Muscle of leg (tissue), 16 donors: ENCODE results near the gene PCDHB6. TPM values are rescaled to one million over a fixed set of nuclear protein-coding genes. Genes with fewer than 3 reads are reported as not detected.
"Not testable (repeated sequence)": the region's sequence is repeated elsewhere in the genome, so short reads cannot be mapped to it uniquely, and the experiment has no call there.

Experiments used
- DNase-seq: peaks from one replicate; pipeline ENCODE4 v3.0.0; 2013
- H3K27ac ChIP-seq: one replicate; pipeline ENCODE4 v1.5.1; 2013; ENCODE audit warnings: mild to moderate bottlenecking, low read length, control low read depth
- H3K27me3 ChIP-seq: one replicate; pipeline ENCODE4 v1.6.1; 2013; ENCODE audit warnings: low read length; ENCODE audit not compliant: control insufficient read depth, insufficient read depth
- H3K36me3 ChIP-seq: one replicate; pipeline ENCODE4 v1.6.1; 2013; ENCODE audit warnings: low read length; ENCODE audit not compliant: control insufficient read depth, insufficient read depth
- H3K4me1 ChIP-seq: one replicate; pipeline ENCODE4 v1.6.1; 2013; ENCODE audit warnings: low read length; ENCODE audit not compliant: control insufficient read depth, insufficient read depth
- H3K4me3 ChIP-seq: one replicate; pipeline ENCODE4 v1.5.1; 2013; ENCODE audit warnings: low read length, control low read depth
- H3K9me3 ChIP-seq: replicated peaks from 2 replicates; pipeline ENCODE4 v1.6.1; 2013; ENCODE audit warnings: low read depth, low read length; ENCODE audit not compliant: control insufficient read depth
- whole genome bisulfite sequencing: methylation state at CpG from one replicate; pipeline ENCODE4 v1.1.5; 2013; ENCODE audit warnings: missing lambda C conversion rate; ENCODE audit not compliant: insufficient coverage; 5-methylcytosine and 5-hydroxymethylcytosine counted together
- long read RNA-seq, 11 donors: transcript quantifications; one replicate each; lab custom pipeline, GENCODE V29; 2026
- polyA plus RNA-seq, 8 donors: library from polyadenylated mRNA; unstranded; fragments of 120-200 nt; gene quantifications; one replicate each; pipeline versions ENCODE4 v1.2.1 to v1.2.3, GENCODE V29; 2013; ENCODE audit warnings: inconsistent platforms in 1 of 8, low replicate concordance in 1 of 8; ENCODE audit not compliant: insufficient read length in 8 of 8, insufficient read depth in 1 of 8
- total RNA-seq: library from RNA; stranded (reverse); fragments of 120-200 nt; gene quantifications from one replicate; pipeline ENCODE4 v1.2.4, GENCODE V29; 2013

PCDHB6 gene
- total RNA-seq (0.80 TPM), polyA plus RNA-seq (1 to 10 TPM; 1.5 to 2.4 (median 1.9) TPM)
- long read RNA-seq, donor 1, partial matches to known transcripts = 0 of 1 reads
- long read RNA-seq, donor 1, other reads (novel, unspliced or antisense) = 0 of 1 reads
- long read RNA-seq, donor 2, partial matches to known transcripts = 0 of 1 reads
- long read RNA-seq, donor 2, other reads (novel, unspliced or antisense) = 0 of 1 reads
- long read RNA-seq, donor 3, partial matches to known transcripts = 0 of 1 reads
- long read RNA-seq, donor 3, other reads (novel, unspliced or antisense) = 0 of 1 reads
- long read RNA-seq, donor 4, partial matches to known transcripts = 0 of 2 reads
- long read RNA-seq, donor 4, other reads (novel, unspliced or antisense) = 0 of 2 reads
- long read RNA-seq, donor 5, partial matches to known transcripts = 0 of 3 reads
- long read RNA-seq, donor 5, other reads (novel, unspliced or antisense) = 0 of 3 reads
- long read RNA-seq, donor 6 = 0 reads
- long read RNA-seq, donor 7, partial matches to known transcripts = 0 of 1 reads
- long read RNA-seq, donor 7, other reads (novel, unspliced or antisense) = 0 of 1 reads
- long read RNA-seq, donor 8, partial matches to known transcripts = 0 of 1 reads
- long read RNA-seq, donor 8, other reads (novel, unspliced or antisense) = 0 of 1 reads
- long read RNA-seq, donor 9 = 0 reads
- long read RNA-seq, donor 10, partial matches to known transcripts = 0 of 1 reads
- long read RNA-seq, donor 10, other reads (novel, unspliced or antisense) = 0 of 1 reads
- long read RNA-seq, donor 11 = 0 reads

DNA sequence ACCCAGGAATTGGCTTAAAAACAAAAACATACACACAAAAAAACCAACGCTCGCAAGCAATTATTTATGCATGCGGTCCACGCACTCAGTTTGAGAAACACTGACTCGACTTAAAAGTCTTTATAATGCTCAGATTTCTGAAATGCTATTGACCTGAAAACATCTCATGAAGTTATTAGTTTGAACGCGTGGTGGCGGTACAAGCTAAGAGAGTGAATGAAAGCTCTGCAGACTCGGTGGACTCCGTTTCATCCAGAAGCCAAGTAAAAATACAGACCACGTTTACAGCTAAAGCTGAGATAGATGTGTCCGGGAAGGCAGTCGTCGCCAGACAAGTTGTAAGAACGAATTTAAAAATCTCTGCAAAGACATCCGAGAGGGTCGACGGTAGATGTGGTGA, at the start of gene PCDHB6:
PCDHB6 (plus strand) TSS at position 246 of the 400 bp plus-strand sequence. CDS start 201 bp downstream, outside the sequence.
- peak; percentile 11 for DNase-seq

DNA sequence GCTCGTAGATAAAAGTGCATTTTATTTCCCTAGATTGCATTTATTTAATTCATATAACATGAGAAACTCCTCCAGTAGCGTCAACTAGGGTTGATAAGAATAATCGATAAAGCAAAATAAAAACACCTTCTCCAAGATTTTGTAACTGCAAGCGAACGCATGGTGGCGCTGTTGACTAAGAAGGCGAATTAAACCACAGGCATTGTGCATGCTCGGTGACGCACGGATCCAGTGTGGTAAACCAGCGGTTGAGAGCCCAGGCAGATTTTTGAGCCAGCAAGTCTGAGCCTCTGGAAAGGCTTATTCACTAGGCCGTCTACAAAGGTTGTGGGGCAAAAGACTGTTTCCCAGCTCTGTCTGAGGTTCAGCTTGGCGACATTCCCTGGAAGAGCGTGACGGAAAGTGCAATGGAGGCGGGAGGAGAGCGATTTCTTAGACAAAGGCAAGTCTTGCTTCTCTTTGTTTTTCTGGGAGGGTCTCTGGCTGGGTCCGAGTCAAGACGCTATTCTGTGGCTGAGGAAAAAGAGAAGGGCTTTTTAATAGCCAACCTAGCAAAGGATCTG, 49.5 kb upstream of the PCDHB6 start, which contains the start of gene PCDHB3:
PCDHB3 (plus strand) TSS at position 231 of the 563 bp plus-strand sequence; CDS start at position 408, 177 bp downstream.
- WGBS = 6% methylated on average over 10 of the region's 19 CpGs
- peaks cover 13% of the 10 kb centered on the region for H3K9me3 ChIP-seq
- no peaks in the 10 kb centered on the region for H3K36me3 ChIP-seq
- no peaks in the 10 kb centered on the region for H3K4me1 ChIP-seq
- peak; percentile 41 for DNase-seq
- H3K27me3 ChIP-seq = peaks cover 6% of the 10 kb centered on the region
- H3K4me3 ChIP-seq = peak within 1 kb of the TSS; percentile 18
- H3K27ac ChIP-seq = no peak within 1 kb of the TSS

More for the DNA sequence above, at the start of gene PCDHB6:
- Histone ChIP-seq H3K36me3 (no peaks in the 10 kb centered on the region), H3K4me3 (no peak within 1 kb of the TSS), H3K4me1 (no peaks in the 10 kb centered on the region), H3K27ac (no peak within 1 kb of the TSS), H3K9me3 (peaks cover 23% of the 10 kb centered on the region), H3K27me3 (peaks cover 9% of the 10 kb centered on the region)
- WGBS = 10% methylated on average over 12 of the region's 18 CpGs

DNA sequence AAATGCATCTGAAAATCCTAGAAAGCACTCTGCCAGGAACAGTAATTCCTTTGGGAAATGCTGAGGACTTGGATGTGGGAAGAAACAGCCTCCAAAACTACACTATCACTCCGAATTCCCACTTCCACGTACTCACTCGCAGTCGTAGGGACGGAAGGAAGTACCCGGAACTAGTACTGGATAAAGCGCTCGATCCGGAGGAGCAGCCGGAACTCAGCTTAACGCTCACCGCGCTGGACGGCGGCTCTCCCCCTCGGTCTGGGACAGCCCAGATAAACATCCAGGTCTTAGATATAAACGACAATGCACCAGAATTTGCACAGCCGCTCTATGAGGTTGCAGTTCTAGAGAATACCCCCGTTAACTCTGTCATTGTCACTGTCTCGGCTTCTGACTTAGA, 48.8 kb upstream of the PCDHB6 start:
- H3K27ac ChIP-seq = no peak overlapping the region
- peak overlapping the region; percentile 18 for H3K4me3 ChIP-seq
- H3K27me3 ChIP-seq = peaks cover 5% of the 10 kb centered on the region
- H3K36me3 ChIP-seq = no peaks in the 10 kb centered on the region
- H3K4me1 ChIP-seq = no peaks in the 10 kb centered on the region
- peaks cover 9% of the 10 kb centered on the region for H3K9me3 ChIP-seq
- DNase-seq = peak; percentile 1
- 35% methylated on average over 20 of the region's 20 CpGs for WGBS

DNA sequence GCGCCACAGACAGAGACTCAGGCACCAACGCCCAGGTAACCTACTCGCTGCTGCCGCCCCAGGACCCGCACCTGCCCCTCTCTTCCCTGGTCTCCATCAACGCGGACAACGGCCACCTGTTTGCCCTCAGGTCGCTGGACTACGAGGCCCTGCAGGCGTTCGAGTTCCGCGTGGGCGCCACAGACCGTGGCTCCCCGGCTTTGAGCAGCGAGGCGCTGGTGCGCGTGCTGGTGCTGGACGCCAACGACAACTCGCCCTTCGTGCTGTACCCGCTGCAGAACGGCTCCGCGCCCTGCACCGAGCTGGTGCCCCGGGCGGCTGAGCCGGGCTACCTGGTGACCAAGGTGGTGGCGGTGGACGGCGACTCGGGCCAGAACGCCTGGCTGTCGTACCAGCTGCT, 47.8 kb upstream of the PCDHB6 start:
- not testable (repeated sequence) for H3K4me1 ChIP-seq, H3K27me3 ChIP-seq, H3K36me3 ChIP-seq, H3K9me3 ChIP-seq, H3K4me3 ChIP-seq, H3K27ac ChIP-seq, DNase-seq
- 35% methylated on average over 17 of the region's 39 CpGs for WGBS

DNA sequence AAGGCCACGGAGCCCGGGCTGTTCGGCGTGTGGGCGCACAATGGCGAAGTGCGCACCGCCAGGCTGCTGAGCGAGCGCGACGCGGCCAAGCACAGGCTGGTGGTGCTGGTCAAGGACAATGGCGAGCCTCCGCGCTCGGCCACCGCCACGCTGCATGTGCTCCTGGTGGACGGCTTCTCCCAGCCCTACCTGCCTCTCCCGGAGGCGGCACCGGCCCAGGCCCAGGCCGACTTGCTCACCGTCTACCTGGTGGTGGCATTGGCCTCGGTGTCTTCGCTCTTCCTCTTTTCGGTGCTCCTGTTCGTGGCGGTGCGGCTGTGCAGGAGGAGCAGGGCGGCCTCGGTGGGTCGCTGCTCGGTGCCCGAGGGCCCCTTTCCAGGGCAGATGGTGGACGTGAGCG, 47.4 kb upstream of the PCDHB6 start:
- not testable (repeated sequence) for H3K4me1 ChIP-seq, H3K36me3 ChIP-seq, H3K27ac ChIP-seq, DNase-seq, H3K9me3 ChIP-seq, H3K27me3 ChIP-seq, H3K4me3 ChIP-seq
- WGBS = 17% methylated on average over 10 of the region's 38 CpGs

DNA sequence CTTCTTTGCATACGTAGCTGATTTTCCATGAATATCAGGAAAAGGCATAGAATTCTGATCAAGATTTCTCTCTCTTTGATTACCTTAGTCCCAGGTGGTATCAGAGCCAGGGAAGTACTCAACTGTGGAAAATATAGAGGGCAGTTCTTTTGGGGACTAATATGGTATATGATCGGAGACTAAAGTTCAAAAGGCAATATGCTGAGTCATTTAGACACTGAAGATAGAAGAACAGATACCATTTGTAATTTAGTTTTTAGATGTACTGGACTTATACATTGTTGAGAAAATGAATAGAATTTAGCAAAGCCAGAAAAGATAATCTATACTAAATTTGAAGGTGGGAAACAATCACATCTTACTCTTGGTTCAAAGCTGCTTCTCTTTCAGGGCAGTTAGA, 44.5 kb upstream of the PCDHB6 start:
- H3K4me1 ChIP-seq = no peaks in the 10 kb centered on the region
- H3K36me3 ChIP-seq = no peaks in the 10 kb centered on the region
- WGBS = no CpG with 5 or more reads among the region's 2 CpGs
- H3K27ac ChIP-seq = no peak overlapping the region
- peaks cover 5% of the 10 kb centered on the region for H3K27me3 ChIP-seq
- DNase-seq = no peak
- peaks cover 16% of the 10 kb centered on the region for H3K9me3 ChIP-seq
- H3K4me3 ChIP-seq = no peak overlapping the region

DNA sequence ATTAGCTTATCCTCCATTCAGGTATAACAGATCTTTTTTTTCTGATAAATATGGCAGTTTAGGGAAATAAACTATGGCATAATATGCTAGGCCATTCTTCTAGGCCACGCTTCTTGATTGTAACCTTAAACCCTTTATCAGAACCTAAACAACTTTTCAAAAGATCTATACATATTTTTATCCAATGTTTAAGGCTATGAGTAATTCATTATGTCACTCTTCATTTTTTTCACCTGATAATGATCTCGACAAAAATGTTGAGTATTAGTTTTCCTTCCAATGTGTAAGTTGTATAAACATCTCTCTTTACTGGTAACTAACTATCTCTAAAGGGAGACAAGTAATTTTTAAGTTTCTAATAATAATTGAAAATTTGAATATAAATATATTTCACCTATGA, 30.6 kb upstream of the PCDHB6 start:
- H3K36me3 ChIP-seq = no peaks in the 10 kb centered on the region
- no peak for DNase-seq
- no peaks in the 10 kb centered on the region for H3K4me1 ChIP-seq
- H3K9me3 ChIP-seq = peaks cover 13% of the 10 kb centered on the region
- H3K27me3 ChIP-seq = peaks cover 7% of the 10 kb centered on the region
- WGBS = no CpG with 5 or more reads among the region's 2 CpGs
- H3K27ac ChIP-seq = no peak overlapping the region
- H3K4me3 ChIP-seq = no peak overlapping the region

DNA sequence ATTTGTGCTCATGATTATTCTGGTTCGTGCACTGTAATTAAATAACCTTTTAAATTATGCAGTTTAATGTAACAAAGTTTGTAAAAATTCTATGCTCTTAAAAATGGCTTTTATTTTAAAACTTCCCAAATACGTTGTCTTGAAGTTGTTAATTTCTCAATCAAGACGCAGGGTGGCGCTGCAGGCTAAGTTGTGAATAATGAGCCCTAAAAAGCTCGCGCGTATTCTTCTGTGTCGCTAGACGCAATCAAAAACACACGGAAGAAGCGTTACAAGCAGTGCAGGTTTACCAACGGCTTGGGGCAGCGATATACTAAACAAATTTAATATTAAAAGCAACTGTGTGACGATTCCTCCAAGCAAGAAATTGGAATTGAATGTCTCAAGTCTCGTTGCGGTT, 28.3 kb upstream of the PCDHB6 start, which contains the start of gene PCDHB4:
PCDHB4 (plus strand) TSS at position 256 of the 400 bp plus-strand sequence. CDS start 181 bp downstream, outside the sequence.
- Histone ChIP-seq H3K36me3 (no peaks in the 10 kb centered on the region), H3K27me3 (peaks cover 7% of the 10 kb centered on the region), H3K4me1 (no peaks in the 10 kb centered on the region), H3K27ac (peak within 1 kb of the TSS; percentile 1), H3K4me3 (peak within 1 kb of the TSS; percentile 18), H3K9me3 (peaks cover 17% of the 10 kb centered on the region)
- WGBS = 33% methylated on average over 8 of the region's 16 CpGs
- DNase-seq = peak; percentile 54

DNA sequence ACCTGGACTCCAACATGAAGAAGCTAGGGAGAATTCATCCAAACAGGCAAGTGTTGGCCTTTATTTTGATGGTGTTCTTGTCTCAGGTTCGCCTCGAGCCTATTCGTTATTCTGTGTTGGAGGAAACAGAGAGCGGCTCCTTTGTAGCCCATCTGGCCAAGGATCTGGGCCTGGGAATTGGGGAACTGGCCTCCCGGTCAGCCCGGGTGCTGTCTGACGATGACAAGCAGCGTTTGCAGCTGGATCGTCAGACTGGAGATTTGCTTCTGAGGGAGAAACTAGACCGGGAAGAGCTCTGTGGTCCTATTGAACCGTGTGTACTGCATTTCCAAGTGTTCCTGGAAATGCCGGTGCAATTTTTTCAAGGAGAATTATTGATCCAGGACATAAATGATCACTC, 27.9 kb upstream of the PCDHB6 start:
- Histone ChIP-seq H3K9me3 (peaks cover 14% of the 10 kb centered on the region), H3K4me3 (peak overlapping the region; percentile 18), H3K27ac (peak overlapping the region; percentile 1), H3K27me3 (peaks cover 7% of the 10 kb centered on the region), H3K4me1 (no peaks in the 10 kb centered on the region), H3K36me3 (no peaks in the 10 kb centered on the region)
- DNase-seq = peak; percentile 15
- WGBS = 22% methylated on average over 9 of the region's 12 CpGs
